ENCODE results near the gene PTPN11. TPM values are rescaled to one million over a fixed set of nuclear protein-coding genes. Genes with fewer than 3 reads are reported as not detected.
"Not testable (repeated sequence)": the region's sequence is repeated elsewhere in the genome, so short reads cannot be mapped to it uniquely, and the experiment has no call there.

The PTPN11 gene
- total RNA-seq, 1 experiment from 2014 or later: 39.9 TPM

- in situ Hi-C loops (cut with HindIII; ENCODE audit: low sequenced_read_pairs); DNase-seq (ENCODE audit: low spot score): not testable (repeated sequence)
Observed at GRCh38 chr12:112407683-112408082, 11.1 kb upstream of the PTPN11 start.

- DNase-seq (ENCODE audit: low spot score): no peak
- in situ Hi-C loops (cut with HindIII; ENCODE audit: low sequenced_read_pairs): no loop called here
Observed at GRCh38 chr12:112408621-112409020, 10.1 kb upstream of the PTPN11 start.

DNA sequence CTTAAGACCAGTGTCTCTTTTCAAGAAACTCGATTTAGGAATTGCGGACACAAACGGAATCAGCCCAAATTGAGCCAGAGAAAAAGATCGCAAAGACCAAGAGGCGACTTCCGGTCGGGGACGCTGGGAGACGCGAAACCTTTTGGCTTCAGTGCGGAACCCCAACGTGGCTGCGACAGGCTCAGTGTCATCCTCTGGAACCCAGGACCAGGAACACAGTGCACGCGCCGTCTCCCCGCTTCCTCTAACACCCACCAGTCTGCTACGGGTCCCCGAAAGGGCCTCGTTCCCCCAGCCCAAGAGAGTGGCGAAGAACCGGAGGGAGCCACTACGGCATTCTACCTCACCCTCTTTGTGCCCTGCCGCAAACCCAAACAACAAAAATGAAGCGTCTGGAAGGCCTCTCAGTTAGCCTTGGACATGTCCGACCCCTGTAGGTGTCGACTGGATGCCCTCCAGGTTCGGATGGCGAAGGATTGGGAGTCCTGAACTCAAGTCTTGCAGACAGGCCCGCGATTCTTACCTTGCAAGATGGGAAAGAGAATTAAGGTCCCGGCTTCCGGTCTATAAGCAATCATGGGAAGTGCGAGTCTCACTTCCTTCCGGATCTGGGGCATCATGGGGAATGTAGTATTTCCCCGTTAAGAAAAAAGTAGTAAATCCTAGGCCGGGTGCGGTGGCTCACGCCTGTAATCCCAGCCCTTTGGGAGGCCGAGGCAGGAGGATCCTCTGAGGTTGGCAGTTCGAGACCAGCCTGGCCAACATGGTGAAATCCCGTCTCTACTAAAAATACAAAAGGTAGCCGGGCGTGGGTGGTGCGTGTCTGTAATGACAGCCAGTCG, 9.5 kb upstream of the PTPN11 start, which contains the start of gene RPL6:
RPL6 (minus strand) TSS at position 542 of the 842 bp plus-strand sequence. CDS start 949 bp downstream, outside the sequence.
- in situ Hi-C loops (cut with HindIII; ENCODE audit: low sequenced_read_pairs): no loop called here
- DNase-seq (ENCODE audit: low spot score): peak; percentile 97

- DNase-seq (ENCODE audit: low spot score): no peak
- in situ Hi-C loops (cut with HindIII; ENCODE audit: low sequenced_read_pairs): no loop called here
Observed at GRCh38 chr12:112409906-112410244, 8.9 kb upstream of the PTPN11 start.

DNA sequence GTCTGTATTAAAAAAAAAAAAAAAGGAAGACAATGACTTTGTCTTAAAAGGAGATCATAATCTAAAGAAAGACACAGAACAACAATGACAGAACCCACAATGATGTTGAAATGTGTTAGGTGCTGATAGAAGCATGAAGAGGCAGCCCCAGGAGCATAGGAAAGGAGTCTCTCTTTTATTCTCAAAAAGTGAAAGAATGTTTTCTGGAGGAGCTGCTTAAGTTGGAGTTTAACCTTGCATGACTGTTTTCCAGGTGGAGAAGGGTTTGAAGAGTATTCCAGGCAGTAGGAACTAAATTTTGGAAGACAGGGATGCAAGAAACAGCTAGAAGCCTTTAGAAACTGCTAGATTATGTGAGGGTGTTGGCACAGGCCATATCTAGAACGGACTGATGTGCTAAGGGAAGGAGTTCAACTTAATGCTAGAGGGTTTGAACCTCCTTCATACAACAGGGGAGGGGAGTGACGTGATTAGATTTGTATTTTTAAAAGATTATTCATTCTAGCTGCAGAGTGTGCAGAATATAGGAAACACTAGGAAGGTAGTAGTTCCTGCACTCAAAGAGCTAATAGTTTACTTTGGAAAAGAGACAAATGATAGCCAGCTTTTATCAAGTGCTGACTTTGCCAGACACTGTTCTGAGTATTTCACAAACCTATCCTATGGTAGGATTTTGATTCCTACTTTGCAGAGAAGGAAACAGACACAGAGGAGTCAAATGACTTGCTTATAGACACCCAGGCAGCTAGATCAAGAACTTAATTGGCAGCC, 4.7 kb upstream of the PTPN11 start:
- DNase-seq (ENCODE audit: low spot score): no peak
- in situ Hi-C loops (cut with HindIII; ENCODE audit: low sequenced_read_pairs): no loop called here

DNA sequence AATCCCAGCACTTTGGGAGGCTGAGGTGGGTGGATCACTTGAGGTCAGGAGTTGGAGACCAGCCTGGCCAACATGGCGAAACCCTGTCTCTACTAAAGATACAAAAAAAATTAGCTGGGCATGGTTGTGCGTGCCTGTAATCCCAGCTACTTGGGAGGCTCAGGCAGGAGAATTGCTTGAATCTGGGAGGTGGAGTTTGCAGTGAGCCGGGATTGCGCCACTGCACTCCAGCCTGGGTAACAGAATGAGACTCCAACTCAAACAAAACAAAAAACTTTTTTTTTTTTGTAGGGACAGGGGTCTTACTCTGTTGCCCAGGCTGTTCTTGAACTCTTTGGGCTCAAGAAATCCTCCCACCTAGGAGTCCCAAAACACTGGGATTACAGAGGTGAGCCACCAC, 3.3 kb upstream of the PTPN11 start:
- DNase-seq (ENCODE audit: low spot score); in situ Hi-C loops (cut with HindIII; ENCODE audit: low sequenced_read_pairs): not testable (repeated sequence)

- no peak for DNase-seq (ENCODE audit: low spot score)
- in situ Hi-C loops (cut with HindIII; ENCODE audit: low sequenced_read_pairs): no loop called here
Observed at GRCh38 chr12:112418273-112418607, 507 bp upstream of the PTPN11 start.

GRCh38 chr12:112419297-112420133, 768 bp downstream of the PTPN11 start:
- DNase-seq (ENCODE audit: low spot score): no peak

DNA sequence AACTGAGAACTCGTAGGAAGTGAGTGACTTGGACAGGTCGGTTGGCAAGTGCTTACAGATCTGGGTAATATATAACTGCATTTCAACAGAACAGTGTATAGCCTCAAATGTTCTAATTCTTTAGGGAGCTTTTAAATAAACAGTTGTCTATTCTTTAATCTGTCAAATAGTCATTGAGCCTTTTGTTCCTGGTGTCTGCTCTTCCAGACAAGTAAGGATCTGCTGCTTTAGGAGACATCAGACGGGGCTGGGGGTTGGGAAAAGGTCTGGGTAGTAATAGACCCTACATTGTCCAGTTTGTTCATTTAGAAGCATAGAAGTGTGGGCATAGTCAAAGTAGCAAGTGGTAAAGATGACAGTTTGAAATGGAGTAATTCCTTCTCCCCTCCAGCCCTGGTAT, 2.0 kb downstream of the PTPN11 start:
- no peak for DNase-seq (ENCODE audit: low spot score)
- in situ Hi-C loops (cut with HindIII; ENCODE audit: low sequenced_read_pairs): no loop called here

More at GRCh38 chr12:112419297-112420133, 768 bp downstream of the PTPN11 start:
- in situ Hi-C loops (cut with HindIII; ENCODE audit: low sequenced_read_pairs): no loop called here

DNA sequence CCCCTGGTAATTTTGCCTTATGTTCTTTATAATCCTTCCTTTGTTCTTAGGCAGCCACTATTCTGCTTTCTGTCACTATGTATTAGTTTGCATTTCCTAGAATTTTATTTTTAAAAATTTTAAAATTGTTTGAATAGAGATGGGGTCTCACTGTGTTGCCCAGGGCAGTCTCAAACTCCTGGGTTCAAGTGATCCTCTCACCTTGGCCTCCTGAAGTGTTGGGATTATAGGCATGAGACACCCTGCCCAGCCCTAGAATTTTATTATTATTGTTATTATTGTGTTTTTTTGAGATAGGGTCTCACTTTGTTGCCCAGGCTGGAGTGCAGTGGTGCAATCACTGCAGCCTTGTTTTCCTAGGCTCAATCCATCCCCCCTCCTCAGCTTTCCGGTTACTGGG, 2.6 kb downstream of the PTPN11 start:
- in situ Hi-C loops (cut with HindIII; ENCODE audit: low sequenced_read_pairs): no loop called here

DNA sequence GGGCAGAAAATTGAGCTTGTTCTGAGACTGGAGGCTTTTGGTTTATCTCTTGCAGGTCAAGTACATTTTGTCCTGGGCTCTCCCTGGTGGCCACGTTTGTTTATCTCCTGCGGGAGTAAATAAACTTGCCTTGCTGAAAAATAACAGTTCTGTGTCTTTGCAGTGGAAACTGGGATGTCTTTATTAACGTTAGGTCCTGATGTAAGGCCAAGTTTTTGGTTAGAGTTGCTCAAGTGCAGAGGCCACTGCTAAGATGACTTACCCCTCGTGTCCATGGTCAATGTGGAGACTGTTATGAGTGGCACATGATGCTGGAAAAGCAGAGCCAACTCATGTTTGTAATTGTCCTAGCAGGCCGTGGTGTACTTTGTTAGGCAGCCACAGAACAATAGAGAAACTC, 3.8 kb downstream of the PTPN11 start:
- DNase-seq (ENCODE audit: low spot score): peak; percentile 20
- in situ Hi-C loops (cut with HindIII; ENCODE audit: low sequenced_read_pairs): no loop called here

More for the DNA sequence above, 2.6 kb downstream of the PTPN11 start:
- no peak for DNase-seq (ENCODE audit: low spot score)

- no peak for DNase-seq (ENCODE audit: low spot score)
- in situ Hi-C loops (cut with HindIII; ENCODE audit: low sequenced_read_pairs): no loop called here
Observed at GRCh38 chr12:112424126-112424525, 5.4 kb downstream of the PTPN11 start.

GRCh38 chr12:112425582-112426382, 7.0 kb downstream of the PTPN11 start:
- DNase-seq (ENCODE audit: low spot score): no peak
- in situ Hi-C loops (cut with HindIII; ENCODE audit: low sequenced_read_pairs): no loop called here

GRCh38 chr12:112427760-112428159, 9.0 kb downstream of the PTPN11 start:
- in situ Hi-C loops (cut with HindIII; ENCODE audit: low sequenced_read_pairs): no loop called here
- DNase-seq (ENCODE audit: low spot score): no peak

GRCh38 chr12:112430929-112431328, 12.2 kb downstream of the PTPN11 start:
- no peak for DNase-seq (ENCODE audit: low spot score)
- in situ Hi-C loops (cut with HindIII; ENCODE audit: low sequenced_read_pairs): no loop called here

GRCh38 chr12:112431965-112432364, 13.2 kb downstream of the PTPN11 start:
- DNase-seq (ENCODE audit: low spot score): no peak
- in situ Hi-C loops (cut with HindIII; ENCODE audit: low sequenced_read_pairs): no loop called here

- in situ Hi-C loops (cut with HindIII; ENCODE audit: low sequenced_read_pairs): no loop called here
- no peak for DNase-seq (ENCODE audit: low spot score)
Observed at GRCh38 chr12:112433551-112433950, 14.8 kb downstream of the PTPN11 start.

GRCh38 chr12:112438645-112439044, 19.9 kb downstream of the PTPN11 start:
- DNase-seq (ENCODE audit: low spot score); in situ Hi-C loops (cut with HindIII; ENCODE audit: low sequenced_read_pairs): not testable (repeated sequence)

GRCh38 chr12:112439769-112440168, 21.0 kb downstream of the PTPN11 start:
- in situ Hi-C loops (cut with HindIII; ENCODE audit: low sequenced_read_pairs): no loop called here
- peak; percentile 67 for DNase-seq (ENCODE audit: low spot score)
